Sciatic nerve (tissue), 2 donors: ENCODE data around the gene MMEL1. TPM values are rescaled to one million over a fixed set of nuclear protein-coding genes. Genes with fewer than 3 reads are reported as not detected.
"Not testable (repeated sequence)": the region's sequence is repeated elsewhere in the genome, so short reads cannot be mapped to it uniquely, and the experiment has no call there.

ENCODE experiments used
- ATAC-seq: fragments of 200-7000 bp; cut with Tn5 transposase; one replicate; pipeline ENCODE4 v1.9.1; 2020; ENCODE audit warnings: mild to moderate bottlenecking, moderate library complexity
- DNase-seq: peaks from one replicate; pipeline ENCODE4 v3.0.0-alpha.2; 2020; ENCODE audit warnings: low spot score
- intact Hi-C: fragments of 100-400 bp; cut with DNase I; formaldehyde crosslinking; loops from one replicate; pipeline ENCODE4 v1.14.2; 2022
- total RNA-seq: library from RNA; stranded (reverse); fragmentation: NEBNext Ultra II Directional; extraction: Animal tissue kit (Norgen Biotek cat#: 25700); gene quantifications from one replicate; pipeline ENCODE4 v1.2.1, GENCODE V29; 2021
- donor health status: DM: no; HTN: no; CAD: no.
- donor health status: DM: no; HTN: no; CAD: no.

Gene MMEL1, protein sequence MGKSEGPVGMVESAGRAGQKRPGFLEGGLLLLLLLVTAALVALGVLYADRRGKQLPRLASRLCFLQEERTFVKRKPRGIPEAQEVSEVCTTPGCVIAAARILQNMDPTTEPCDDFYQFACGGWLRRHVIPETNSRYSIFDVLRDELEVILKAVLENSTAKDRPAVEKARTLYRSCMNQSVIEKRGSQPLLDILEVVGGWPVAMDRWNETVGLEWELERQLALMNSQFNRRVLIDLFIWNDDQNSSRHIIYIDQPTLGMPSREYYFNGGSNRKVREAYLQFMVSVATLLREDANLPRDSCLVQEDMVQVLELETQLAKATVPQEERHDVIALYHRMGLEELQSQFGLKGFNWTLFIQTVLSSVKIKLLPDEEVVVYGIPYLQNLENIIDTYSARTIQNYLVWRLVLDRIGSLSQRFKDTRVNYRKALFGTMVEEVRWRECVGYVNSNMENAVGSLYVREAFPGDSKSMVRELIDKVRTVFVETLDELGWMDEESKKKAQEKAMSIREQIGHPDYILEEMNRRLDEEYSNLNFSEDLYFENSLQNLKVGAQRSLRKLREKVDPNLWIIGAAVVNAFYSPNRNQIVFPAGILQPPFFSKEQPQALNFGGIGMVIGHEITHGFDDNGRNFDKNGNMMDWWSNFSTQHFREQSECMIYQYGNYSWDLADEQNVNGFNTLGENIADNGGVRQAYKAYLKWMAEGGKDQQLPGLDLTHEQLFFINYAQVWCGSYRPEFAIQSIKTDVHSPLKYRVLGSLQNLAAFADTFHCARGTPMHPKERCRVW
- total RNA-seq, result 1.7 TPM

GRCh38 chr1:2632561-2633361, at the start of gene MMEL1:
Gene MMEL1 (minus strand): TSS chr1:2633016. CDS start chr1:2629484, 3,532 bp downstream.
- DNase-seq, result no peak
- intact Hi-C loops, result no loop called here
- no peak for ATAC-seq

DNA sequence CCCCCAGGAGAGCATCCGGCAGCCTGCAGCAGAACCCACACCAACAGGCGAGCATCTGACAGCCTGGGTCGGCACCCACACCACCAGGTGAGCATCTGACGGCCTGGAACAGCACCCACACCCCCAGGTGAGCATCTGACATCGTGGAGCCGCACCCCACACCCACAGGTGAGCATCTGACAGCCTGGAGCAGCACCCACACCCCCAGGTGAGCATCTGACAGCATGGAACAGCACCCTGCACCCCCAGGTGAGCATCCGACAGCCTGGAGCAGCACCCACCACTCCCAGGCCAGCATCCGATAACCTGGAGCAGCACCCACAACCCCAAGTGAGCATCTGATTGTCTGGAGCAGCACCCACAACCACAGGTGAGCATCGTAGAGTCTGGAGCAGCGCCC, 43.9 kb upstream of the MMEL1 start:
- intact Hi-C loops, result not testable (repeated sequence)

GRCh38 chr1:2671656-2672055, 38.8 kb upstream of the MMEL1 start:
- ATAC-seq, intact Hi-C loops, DNase-seq: not testable (repeated sequence)

More for the DNA sequence above, 43.9 kb upstream of the MMEL1 start:
- ATAC-seq, DNase-seq: not testable (repeated sequence)

GRCh38 chr1:2659806-2660205, 27.0 kb upstream of the MMEL1 start:
- DNase-seq, result peak; percentile 62
- ATAC-seq, intact Hi-C loops: not testable (repeated sequence)

DNA sequence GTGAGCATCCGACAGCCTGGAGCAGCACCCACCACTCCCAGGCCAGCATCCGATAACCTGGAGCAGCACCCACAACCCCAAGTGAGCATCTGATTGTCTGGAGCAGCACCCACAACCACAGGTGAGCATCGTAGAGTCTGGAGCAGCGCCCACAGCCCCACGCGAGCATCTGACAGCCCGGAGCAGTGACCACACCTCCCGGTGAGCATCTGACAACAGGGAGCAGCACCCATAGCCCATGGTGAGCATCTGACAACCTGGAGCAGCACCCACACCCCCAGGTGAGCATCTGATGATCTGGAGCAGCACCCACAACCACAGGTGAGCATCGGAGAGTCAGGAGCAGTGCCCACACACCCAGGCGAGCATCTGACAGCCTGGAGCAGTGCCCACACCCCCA, 25.1 kb upstream of the MMEL1 start:
- ATAC-seq, intact Hi-C loops: not testable (repeated sequence)
- peak; percentile 59 for DNase-seq

- intact Hi-C loops, ATAC-seq: not testable (repeated sequence)
- DNase-seq, result peak; percentile 76
Measured at GRCh38 chr1:2657124-2657523, 24.3 kb upstream of the MMEL1 start.

DNA sequence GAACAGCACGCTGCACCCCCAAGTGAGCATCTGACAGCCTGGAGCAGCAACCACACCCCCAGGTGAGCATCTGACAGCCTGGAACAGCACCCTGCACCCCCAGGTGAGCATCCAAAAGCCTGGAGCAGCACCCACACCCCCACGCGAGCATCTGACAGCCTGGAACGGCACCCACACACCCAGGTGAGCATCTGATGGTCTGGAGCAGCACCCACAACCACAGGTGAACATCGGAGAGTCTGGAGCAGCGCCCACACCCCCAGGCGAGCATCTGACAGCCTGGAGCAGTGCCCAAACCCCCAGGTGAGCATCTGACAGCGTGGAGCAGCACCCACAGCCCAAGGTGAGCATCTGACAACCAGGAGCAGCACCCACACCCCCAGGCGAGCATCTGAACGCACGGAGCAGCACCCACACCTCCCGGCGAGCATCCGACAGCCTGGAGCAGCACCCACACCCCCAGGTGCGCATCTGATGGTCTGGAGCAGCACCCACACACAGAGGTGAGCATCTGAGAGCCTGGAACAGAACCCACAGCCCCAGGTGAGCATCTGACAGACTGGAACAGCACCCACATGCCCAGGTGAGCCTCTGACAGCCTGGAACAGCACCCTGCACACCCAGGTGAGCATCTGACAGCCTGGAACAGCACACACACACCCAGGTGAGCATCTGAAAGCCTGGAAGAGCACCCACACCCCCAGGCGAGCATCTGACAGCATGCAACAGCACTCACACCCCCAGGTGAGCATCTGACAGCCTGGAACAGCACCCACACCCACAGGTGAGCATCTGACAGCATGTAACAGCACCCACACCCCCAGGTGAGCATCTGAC, 23.0 kb upstream of the MMEL1 start:
- intact Hi-C loops, ATAC-seq: not testable (repeated sequence)
- DNase-seq, result peak; percentile 79

GRCh38 chr1:2654443-2654948, 21.7 kb upstream of the MMEL1 start:
- intact Hi-C loops, DNase-seq: not testable (repeated sequence)
- ATAC-seq, result peak; percentile 38

DNA sequence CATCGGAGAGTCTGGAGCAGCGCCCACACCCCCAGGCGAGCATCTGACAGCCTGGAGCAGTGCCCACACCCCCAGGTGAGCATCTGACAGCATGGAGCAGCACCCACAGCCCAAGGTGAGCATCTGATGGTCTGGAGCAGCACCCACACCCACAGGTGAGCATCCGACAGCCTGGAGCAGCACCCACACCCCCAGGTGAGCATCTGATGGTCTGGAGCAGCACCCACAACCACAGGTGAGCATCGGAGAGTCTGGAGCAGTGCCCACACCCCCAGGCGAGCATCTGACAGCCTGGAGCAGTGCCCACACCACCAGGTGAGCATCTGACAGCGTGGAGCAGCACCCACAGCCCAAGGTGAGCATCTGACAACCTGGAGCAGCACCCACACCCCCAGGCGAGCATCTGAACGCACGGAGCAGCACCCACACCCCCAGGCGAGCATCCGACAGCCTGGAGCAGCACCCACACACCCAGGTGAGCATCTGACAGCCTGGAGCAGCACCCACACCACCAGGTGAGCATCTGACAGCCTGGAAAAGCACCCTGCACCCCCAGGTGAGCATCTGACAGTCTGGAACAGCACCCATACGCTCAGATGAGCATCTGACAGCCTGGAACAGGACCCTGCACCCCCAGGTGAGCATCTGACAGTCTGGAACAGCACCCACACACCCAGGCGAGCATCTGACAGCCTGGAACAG, 21.1 kb upstream of the MMEL1 start:
- DNase-seq, result peak; percentile 85
- ATAC-seq, intact Hi-C loops: not testable (repeated sequence)

GRCh38 chr1:2652926-2653571, 20.2 kb upstream of the MMEL1 start:
- ATAC-seq, intact Hi-C loops: not testable (repeated sequence)
- peak; percentile 72 for DNase-seq

- intact Hi-C loops, ATAC-seq: not testable (repeated sequence)
- peak; percentile 69 for DNase-seq
Measured at GRCh38 chr1:2652152-2652925, 19.5 kb upstream of the MMEL1 start.

GRCh38 chr1:2650967-2651645, 18.3 kb upstream of the MMEL1 start:
- DNase-seq (peak; percentile 28), ATAC-seq (no peak)
- intact Hi-C loops, result no loop called here

DNA sequence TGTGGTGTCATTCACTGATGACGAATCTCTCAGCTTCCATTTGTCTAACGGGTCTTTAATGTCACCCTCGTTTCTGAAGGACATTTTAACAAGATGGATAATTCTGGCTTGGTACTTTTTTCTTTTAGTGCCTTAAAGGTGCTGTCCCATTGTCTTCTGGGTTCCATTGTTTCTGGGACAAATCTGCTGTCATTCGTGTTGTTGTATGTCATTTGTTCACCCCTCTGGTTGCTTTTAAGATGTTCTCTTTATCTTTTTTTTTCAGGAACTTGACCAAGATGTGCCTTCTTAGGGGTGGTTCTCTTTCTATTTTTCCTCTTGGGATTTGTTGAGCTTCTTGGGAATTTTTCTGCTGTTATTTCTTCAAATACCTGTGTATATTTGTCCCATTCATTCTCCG, 14.0 kb upstream of the MMEL1 start:
- ATAC-seq (no peak), DNase-seq (no peak)
- intact Hi-C loops, result no loop called here

- DNase-seq, result peak; percentile 49
- intact Hi-C loops, result no loop called here
- ATAC-seq, result no peak
Measured at GRCh38 chr1:2645776-2646175, 13.0 kb upstream of the MMEL1 start.

DNA sequence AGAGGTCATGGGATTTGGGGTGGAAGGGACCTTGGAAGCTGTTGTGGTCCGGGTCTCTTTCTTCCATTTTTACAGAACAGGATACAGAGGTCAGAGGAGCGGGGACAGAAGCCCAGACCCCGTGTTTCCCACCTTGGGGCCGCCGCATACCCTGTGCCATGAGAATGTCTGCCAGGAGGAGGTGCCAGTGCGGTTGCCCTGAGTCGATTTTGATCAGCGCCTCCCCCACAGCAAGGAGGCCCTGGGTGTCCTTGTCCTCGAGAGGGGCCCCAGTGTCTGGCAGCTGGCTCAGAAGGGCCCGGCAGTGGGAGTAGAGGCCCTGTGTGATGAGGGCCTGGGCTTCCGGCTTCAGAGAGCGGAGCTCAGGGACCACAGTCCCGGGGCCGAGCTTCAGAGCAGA, 12.3 kb upstream of the MMEL1 start:
- ATAC-seq (no peak), DNase-seq (peak; percentile 50)
- intact Hi-C loops, result no loop called here
